MM.1S (cell line): ENCODE measurements around the gene CPEB4.

Experiments
- DNase-seq: peaks from one replicate; pipeline ENCODE4 v3.0.0-alpha.2; 2015
- H2AFZ ChIP-seq: fragments of 300-600 bp; sonication (generic); 2 replicates; pipeline ENCODE4 v1.6.0; 2016; ENCODE audit warnings: antibody characterized with exemption, low read length
- H3F3A ChIP-seq: fragments of 300-600 bp; sonication (generic); 2 replicates; pipeline ENCODE4 v1.6.1; 2016; ENCODE audit warnings: mild to moderate bottlenecking, antibody characterized with exemption, low read length, moderate library complexity, mixed read lengths; ENCODE audit not compliant: insufficient read depth
- H3K27ac ChIP-seq: fragments of 300-600 bp; sonication (generic); 2 replicates; pipeline ENCODE4 v1.5.1; 2016; ENCODE audit warnings: mild to moderate bottlenecking, low read length
- H3K27me3 ChIP-seq: fragments of 300-600 bp; sonication (generic); replicated peaks from 2 replicates; pipeline ENCODE4 v1.6.0; 2016; ENCODE audit warnings: low read length; ENCODE audit not compliant: insufficient read depth
- H3K36me3 ChIP-seq: fragments of 300-600 bp; sonication (generic); replicated peaks from 2 replicates; pipeline ENCODE4 v1.6.1; 2016; ENCODE audit warnings: mild to moderate bottlenecking, low read length, mixed read lengths; ENCODE audit not compliant: insufficient read depth
- H3K4me1 ChIP-seq: fragments of 300-600 bp; sonication (generic); 2 replicates; pipeline ENCODE4 v1.6.1; 2016; ENCODE audit warnings: low read length, mixed read lengths
- H3K4me2 ChIP-seq: fragments of 300-600 bp; sonication (generic); 2 replicates; pipeline ENCODE4 v1.6.0; 2016; ENCODE audit warnings: low read depth, low read length
- H3K4me3 ChIP-seq: fragments of 300-600 bp; sonication (generic); 2 replicates; pipeline ENCODE4 v1.5.1; 2016; ENCODE audit warnings: low read length, mixed read lengths
- H3K79me2 ChIP-seq: fragments of 300-600 bp; sonication (generic); 2 replicates; pipeline ENCODE4 v1.6.1; 2016; ENCODE audit warnings: mixed run types, low read length, mixed read lengths
- H3K9ac ChIP-seq: fragments of 300-600 bp; sonication (generic); 2 replicates; pipeline ENCODE4 v1.6.1; 2016; ENCODE audit warnings: low read length, mixed read lengths
- H3K9me2 ChIP-seq: fragments of 300-600 bp; sonication (generic); replicated peaks from 2 replicates; pipeline ENCODE4 v1.6.1; 2016; ENCODE audit warnings: mild to moderate bottlenecking, low read length, mixed read lengths; ENCODE audit not compliant: insufficient read depth
- H3K9me3 ChIP-seq: fragments of 300-600 bp; sonication (generic); replicated peaks from 2 replicates; pipeline ENCODE4 v1.6.1; 2016; ENCODE audit warnings: mild to moderate bottlenecking, low read length, mixed read lengths; ENCODE audit not compliant: insufficient read depth
- H4K20me1 ChIP-seq: fragments of 300-600 bp; sonication (generic); 2 replicates; pipeline ENCODE4 v1.6.1; 2016; ENCODE audit warnings: mild to moderate bottlenecking, low read length, moderate library complexity, mixed read lengths; ENCODE audit not compliant: insufficient read depth
- CTCF ChIP-seq: fragments of 300-600 bp; sonication (generic); IDR thresholded peaks from 2 replicates; pipeline ENCODE4 v1.5.1; 2016; ENCODE audit warnings: antibody characterized with exemption, low read length, mixed read lengths
- EZH2 ChIP-seq: fragments of 300-600 bp; sonication (generic); optimal IDR thresholded peaks from 2 replicates; pipeline ENCODE3; 2017; ENCODE audit warnings: low read depth, mild to moderate bottlenecking, antibody characterized with exemption, low read length, mixed read lengths
- EZH2phosphoT487 ChIP-seq: fragments of 300-600 bp; sonication (generic); IDR thresholded peaks from 2 replicates; pipeline ENCODE4 v1.6.1; 2018; ENCODE audit warnings: antibody characterized with exemption, low read length

The CPEB4 gene

GRCh38 chr5:173924899-173925298, 36.8 kb downstream of the CPEB4 start:
- Histone ChIP-seq H3K9me3 (no peaks in the 10 kb centered on the region), H2AFZ (no peak overlapping the region), H3K4me3 (no peak overlapping the region), H3K27ac (peak overlapping the region; percentile 81; the same call in 1 of the 2 replicates), H3F3A (peaks cover 61% of the 10 kb centered on the region), H3K9me2 (no peaks in the 10 kb centered on the region), H3K27me3 (no peaks in the 10 kb centered on the region), H3K9ac (peak overlapping the region; percentile 43), H3K4me2 (peak overlapping the region; percentile 55), H4K20me1 (no peaks in the 10 kb centered on the region), H3K36me3 (no peaks in the 10 kb centered on the region; the same call in 1 of the 2 replicates), H3K79me2 (peaks cover 98% of the 10 kb centered on the region), H3K4me1 (peaks cover 91% of the 10 kb centered on the region)
- TF ChIP-seq EZH2: no peak
- no peak for TF ChIP-seq CTCF
- TF ChIP-seq EZH2phosphoT487: no peak
- no peak for DNase-seq

DNA sequence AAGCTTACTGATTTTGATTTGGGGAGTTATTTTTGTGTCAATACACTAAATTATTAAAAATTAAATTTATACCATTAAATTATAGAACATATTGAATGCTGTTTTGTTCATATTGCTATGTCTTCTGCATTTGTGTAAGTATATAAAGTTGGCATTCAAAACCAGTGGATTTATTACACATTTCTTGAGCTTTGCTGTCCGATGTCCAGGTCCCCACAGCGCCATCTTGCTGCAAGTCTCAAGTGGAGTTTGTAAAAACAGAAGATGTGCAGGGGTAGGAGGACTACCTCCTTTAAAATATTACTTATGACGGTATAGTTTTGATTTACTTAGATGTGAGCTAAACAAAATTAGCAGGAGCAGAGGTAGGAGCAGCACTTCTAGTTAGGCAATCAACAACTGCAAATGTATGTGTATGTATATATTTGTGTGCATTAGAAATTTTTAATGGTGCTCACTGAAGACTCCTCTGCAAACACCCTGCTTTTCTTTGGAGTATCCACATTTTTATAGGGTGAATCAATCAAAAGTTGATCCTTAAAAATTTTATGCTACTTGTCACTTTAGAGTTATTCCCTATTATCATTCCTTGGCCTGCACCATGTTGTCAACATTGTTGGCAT, 37.4 kb downstream of the CPEB4 start:
- H3K36me3 ChIP-seq: no peaks in the 10 kb centered on the region; the same call in 1 of the 2 replicates

GRCh38 chr5:173926359-173926758, 38.2 kb downstream of the CPEB4 start:
- Histone ChIP-seq H3K79me2 (peaks cover 98% of the 10 kb centered on the region), H3K36me3 (peaks cover 3% of the 10 kb centered on the region; the same call in 1 of the 2 replicates), H3K9ac (peak overlapping the region; percentile 34; the same call in 1 of the 2 replicates), H3K4me2 (peak overlapping the region; percentile 64), H3K27me3 (no peaks in the 10 kb centered on the region), H4K20me1 (peaks cover 3% of the 10 kb centered on the region; the same call in 1 of the 2 replicates), H3K9me2 (no peaks in the 10 kb centered on the region), H2AFZ (no peak overlapping the region), H3F3A (peaks cover 58% of the 10 kb centered on the region), H3K27ac (peak overlapping the region; percentile 81; the same call in 1 of the 2 replicates), H3K9me3 (no peaks in the 10 kb centered on the region), H3K4me3 (peak overlapping the region; percentile 21; the same call in 1 of the 2 replicates), H3K4me1 (peaks cover 84% of the 10 kb centered on the region)
- no peak for DNase-seq
- TF ChIP-seq CTCF (no peak), EZH2phosphoT487 (no peak), EZH2 (no peak)

More for the DNA sequence above, 37.4 kb downstream of the CPEB4 start:
- H3K9me3 ChIP-seq: no peaks in the 10 kb centered on the region
- peak overlapping the region; percentile 81 for H3K27ac ChIP-seq
- peak overlapping the region; percentile 64 for H3K4me2 ChIP-seq
- peaks cover 98% of the 10 kb centered on the region for H3K79me2 ChIP-seq
- no peaks in the 10 kb centered on the region for H4K20me1 ChIP-seq
- peak overlapping the region; percentile 21; the same call in 1 of the 2 replicates for H3K4me3 ChIP-seq
- peak overlapping the region; percentile 43; the same call in 1 of the 2 replicates for H3K9ac ChIP-seq
- peaks cover 87% of the 10 kb centered on the region for H3K4me1 ChIP-seq
- H3F3A ChIP-seq: peaks cover 59% of the 10 kb centered on the region
- peak; percentile 79 for DNase-seq
- no peaks in the 10 kb centered on the region for H3K27me3 ChIP-seq
- H3K9me2 ChIP-seq: no peaks in the 10 kb centered on the region
- no peak overlapping the region for H2AFZ ChIP-seq
- TF ChIP-seq CTCF (peak; percentile 72), EZH2phosphoT487 (no peak)
